Occipital lobe (tissue), 2 donors: Measurements from ENCODE around the gene INTS13. TPM values are rescaled to one million over a fixed set of nuclear protein-coding genes. Genes with fewer than 3 reads are reported as not detected.
"Not testable (repeated sequence)": the region's sequence is repeated elsewhere in the genome, so short reads cannot be mapped to it uniquely, and the experiment has no call there.

ENCODE experiments used
- DNase-seq: peaks from one replicate; lab custom pipeline; 2025; lab: John Stamatoyannopoulos, UW
- total RNA-seq: library from RNA; depleted of rRNA; stranded (reverse); fragments of >200 nt; gene quantifications from one replicate; pipeline ENCODE4 v1.2.3, GENCODE V29; 2014

Gene INTS13
- total RNA-seq, 1 donor from 2014 or later = 29.0 TPM

DNA sequence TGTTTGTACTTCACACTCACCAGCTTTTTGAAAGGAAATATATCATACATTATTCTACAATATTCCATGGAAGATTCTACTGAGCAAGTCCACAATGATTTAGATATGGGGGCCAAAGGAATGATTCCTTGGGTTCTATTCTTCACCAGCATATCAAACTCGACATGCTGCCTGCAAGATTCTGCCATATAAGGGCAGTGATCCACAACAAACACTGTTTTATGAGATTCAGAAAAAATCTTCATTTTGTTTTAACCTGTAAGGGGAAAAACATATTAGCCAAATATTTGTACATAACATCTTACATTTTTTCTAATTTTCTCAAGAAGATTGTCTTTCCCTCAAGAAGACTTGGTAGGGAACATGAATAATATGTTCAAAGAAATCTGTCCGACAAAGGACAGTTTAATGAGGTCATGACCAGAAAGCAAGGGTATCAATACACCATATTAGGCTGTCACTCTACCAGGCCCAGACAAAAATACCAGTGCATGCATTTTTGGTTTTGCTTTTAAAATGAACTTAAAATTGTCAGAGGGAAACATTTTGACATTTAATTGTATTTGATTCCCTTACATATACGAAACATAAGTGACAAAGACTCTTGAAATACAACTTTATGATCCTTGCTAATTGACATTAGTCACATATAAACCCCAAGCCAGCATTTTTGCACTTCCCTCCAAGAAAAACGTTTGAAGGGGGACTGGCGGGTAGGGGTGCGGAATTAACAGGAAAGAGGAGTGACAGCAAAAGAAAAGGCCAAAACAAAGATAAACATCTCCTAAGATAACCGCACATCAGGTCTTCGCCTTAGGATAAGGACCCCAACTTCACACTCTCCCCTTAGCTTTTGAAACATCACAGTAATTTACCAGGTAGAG is 980 bp downstream of the INTS13 start:
- DNase-seq = no peak

DNA sequence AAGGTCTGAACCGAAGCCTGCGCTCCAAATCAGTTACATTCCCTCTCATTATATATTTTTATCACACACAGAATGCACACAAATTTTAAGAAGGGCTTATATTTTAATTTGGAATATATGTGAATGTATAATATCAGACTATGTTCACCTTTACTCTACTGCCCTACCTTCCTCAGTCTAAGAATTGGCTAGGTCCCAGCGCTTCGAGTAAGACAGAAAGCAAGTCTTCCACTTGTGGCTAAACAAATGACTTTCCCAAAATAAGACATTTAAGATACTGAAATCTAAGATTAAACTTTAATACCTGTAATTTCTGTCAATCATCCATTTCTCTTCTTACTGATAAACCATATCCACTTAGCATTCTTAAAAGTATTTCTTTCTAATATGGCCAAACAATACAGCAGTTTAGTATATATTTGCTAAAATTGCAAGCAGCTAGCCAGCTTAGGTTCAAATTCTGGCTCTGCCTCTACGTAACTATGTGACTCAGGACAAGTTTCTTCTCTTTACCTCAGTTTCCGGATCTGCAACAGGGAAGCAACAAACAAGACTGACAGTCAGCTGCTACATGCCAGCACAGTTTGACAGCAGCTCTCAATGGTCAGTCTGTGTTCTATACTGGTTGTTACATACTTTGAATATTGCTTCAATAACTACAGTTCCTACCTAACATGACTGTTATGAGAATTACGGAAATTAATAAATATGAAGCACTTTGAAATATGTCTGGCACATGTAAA is 2.0 kb downstream of the INTS13 start:
- no peak for DNase-seq

DNA sequence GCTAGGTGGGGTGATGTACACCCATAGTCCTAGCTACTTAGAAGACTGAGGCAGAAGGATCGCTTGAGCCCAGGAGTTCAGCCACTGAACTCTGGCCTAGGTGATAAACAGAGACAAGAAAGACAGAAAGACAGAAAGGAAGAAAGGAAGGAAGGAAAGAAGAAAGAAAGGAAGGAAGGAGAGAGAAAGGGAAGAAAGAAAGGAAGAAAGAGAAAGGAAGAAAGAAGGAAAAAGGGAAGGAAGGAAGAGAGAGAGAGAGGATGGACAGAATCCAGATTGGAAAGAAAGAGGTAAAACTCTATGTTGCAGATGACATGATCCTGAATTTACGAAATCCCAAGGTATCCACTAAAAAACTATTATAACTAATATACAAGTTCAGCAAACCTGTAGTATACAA is 8.2 kb downstream of the INTS13 start:
- DNase-seq = no peak

DNA sequence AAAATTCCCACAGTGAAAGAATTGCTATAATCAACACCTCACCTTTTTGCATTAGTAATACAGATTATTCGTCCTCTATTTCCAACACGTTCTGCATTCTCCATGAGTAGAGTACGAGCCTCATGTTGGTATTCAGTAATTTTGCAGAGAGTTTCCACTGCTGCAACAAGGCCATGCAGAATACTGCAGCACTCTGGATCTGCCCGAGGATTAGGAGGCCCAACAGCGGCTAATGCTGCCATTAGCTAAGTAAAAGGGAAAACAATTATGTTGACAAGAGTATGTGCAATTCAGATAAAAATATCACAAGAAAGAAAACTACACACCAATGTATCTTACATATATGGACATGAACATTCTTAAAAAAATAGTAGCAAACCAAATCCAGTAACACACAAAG is 9.1 kb downstream of the INTS13 start:
- DNase-seq = no peak

DNA sequence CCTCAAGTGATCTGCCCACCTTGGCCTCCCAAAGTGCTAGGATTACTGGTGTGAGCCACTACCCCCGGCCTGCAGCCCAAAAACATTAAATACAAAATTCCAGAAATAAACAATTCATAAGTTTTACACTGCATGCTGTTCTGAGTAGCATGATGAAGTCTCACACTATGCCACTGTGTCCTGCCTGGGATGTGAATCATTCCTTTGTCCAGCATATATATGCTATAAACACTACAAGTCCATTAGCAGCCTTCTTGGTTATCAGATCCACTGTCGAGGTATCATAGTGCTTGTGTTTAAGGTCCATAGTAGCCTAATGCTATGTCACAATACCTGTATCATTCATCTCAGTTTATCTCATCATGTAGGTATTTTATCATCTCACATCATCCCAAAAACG is 15.9 kb downstream of the INTS13 start:
- DNase-seq = no peak

DNA sequence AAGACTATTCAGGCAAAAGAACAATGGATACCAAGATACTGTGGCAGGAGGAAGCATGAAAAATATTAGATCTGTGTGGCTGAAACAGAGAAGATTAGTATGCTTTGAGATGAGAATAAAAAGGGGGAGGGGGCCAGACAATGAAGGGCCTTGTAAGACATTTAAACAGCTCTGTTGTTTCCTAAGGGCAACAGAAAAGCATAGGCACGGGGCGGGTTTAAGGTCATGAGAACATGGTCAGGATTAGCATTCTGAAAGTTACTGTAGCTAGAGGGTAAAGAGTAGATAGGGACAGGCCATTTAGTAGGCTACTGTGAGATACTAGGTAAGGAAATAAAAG is 18.6 kb downstream of the INTS13 start:
- DNase-seq = no peak

DNA sequence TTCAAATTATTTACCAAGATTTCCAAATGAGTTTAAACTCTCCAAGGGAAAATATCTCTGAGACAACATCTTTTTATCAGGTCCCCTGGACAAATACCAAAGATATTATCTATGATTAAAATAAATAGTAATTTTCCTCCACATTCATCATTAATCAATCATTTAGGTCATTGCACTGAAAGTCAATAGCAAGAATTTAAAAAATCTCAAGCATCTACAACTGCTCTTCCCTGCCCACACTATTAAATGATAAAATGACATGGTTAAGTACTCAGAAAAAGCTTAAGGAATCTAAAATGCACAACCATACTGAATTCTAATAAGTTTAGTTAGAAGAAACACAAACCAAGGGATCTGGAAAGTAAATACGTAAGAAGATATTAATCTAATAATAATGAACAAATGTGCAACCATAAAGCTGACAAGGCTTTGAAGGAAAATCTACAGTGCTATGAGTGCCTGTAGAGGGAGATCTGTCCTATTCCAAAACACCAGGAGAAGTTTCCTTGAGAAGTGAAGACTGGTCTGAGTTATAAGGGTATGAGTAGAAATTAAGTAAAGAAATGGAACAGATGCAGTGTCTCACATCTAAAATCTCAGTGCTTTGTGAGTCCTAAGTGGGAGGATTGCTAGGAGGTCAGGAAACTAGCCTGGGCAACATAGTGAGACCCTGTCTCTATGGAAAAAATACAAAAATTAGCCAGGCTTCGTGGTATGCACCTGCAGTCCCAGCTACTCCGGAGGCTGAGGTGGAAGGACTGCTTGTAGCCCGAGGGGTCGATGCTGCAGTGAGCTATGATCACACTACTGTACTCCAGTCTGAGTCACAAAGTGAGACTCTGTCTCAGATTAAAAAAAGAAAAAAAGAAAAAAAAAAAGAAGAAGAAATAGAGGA is 19.2 kb downstream of the INTS13 start:
- no peak for DNase-seq

DNA sequence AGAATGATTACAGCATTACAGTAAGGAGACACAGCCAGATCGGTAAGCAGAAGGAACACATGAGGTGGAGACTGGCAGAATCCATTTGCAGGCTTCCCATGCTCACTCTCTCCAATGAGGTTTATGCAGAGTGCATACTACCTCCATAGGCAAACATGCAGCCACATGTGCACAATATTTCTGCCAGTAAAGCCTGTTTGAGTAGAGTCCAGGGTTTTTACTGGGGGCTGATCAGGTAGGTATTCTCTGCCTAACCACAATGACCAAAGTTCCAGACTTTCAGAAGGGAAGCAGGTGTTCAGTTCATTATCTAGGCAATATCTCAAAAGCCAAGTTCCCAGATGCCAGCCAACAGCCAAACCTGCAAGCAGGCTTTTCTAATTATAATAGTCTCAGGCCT is 31.1 kb downstream of the INTS13 start:
- no peak for DNase-seq

DNA sequence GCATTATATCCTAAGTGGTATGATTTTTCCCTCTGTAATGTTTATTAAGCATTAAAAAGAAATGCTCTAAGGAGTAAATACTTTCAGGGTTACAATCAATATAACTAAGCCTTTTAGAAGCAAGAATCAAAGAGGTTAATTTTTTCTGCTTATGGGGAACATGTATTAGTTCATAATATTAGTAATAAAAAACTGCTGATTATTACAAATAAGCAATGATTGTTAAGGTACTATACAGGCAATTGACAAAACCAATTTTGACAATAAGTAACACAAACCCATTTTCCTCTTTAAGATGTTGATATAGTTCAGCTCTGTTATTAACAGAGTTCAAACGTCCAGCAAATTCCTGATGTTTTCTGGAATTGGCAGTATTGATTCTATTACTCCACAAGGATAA is 31.8 kb downstream of the INTS13 start:
- DNase-seq = no peak

DNA sequence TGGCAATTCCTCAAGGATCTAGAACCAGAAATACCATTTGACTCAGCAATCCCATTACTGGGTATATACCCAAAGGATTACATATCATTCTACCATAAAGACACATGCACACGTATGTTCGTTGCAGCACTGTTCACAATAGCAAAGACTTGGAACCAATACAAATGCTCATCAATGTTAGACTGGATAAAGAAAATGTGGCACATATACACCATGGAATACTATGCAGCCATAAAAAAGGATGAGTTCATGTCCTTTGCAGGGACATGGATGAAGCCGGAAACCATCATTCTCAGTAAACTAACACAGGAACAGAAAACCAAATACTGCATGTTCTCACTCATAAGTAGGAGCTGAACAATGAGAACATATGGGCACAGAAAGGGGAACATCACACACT is 34.4 kb downstream of the INTS13 start:
- DNase-seq = not testable (repeated sequence)

DNA sequence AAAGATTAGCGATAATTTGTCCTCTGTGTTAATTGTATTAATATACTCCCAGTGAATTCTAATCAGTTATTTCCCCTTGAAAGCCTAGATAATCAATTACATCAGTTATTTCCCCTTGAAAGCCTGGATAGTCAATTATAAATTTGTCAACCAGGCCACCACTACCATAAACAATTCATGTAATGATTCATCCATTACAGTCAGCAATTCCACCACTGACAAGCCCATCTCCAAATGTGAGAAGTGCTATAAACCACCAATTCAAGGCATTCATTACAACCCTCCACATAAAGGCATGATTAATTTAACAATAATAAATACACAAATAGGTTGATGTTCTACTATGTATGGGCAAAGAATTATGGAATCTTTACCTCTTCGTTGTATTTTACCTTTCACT is 40.9 kb downstream of the INTS13 start:
- no peak for DNase-seq

DNA sequence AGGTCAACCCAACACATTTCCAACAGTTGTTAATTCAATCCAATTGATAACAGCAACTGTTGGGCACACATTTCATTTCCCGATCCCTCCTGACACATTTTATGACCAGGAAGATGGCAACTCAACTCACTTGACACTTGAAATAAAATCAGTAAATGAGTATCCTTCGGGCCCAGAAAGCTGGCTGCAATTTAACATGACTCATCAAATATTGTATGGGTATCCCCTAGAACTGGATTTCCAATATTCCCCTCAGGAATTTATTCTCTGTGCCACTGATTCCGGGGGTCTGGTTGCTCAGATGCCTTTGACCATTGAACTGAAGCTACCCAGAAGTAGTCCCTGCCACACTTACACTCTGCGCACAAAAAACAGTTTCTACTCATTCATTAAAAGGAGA is 42.1 kb downstream of the INTS13 start:
- DNase-seq = no peak

DNA sequence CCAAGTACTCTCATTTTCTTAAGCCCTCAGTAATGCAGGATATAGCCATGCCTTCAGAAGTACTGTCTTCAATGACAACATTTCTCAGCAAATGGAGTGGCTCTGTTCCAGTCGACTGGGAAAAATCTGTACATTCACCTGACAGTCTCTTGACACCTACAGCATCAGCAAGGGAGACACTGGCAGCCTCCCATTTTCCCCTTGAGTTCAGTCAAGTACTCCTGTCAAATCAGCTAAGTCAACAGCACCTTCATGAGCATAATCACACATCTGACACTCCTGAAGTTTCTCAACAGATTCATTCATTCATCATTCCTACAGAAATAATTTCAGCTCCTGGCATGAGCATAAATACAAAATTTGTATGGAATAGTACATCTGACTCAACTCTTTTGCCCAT is 46.1 kb downstream of the INTS13 start:
- no peak for DNase-seq

DNA sequence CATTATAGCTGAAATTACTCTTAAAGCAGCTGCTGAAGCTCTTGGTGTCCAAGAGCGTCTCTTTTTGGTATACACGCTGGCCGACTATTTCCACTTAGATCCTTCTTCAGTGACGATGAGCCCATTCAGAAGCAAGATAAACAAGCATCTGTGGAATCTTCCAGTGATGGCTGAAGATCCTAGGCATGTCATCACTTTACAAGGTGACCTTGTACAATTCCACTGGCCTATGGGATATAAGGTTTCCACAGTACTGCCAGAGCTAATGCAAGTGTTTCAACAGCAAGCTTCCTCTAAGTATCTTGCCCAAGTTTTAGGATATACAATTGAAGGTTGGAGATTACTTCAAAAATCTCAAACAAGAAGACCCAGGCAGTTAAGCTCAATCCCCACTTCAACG is 47.0 kb downstream of the INTS13 start:
- DNase-seq = no peak

DNA sequence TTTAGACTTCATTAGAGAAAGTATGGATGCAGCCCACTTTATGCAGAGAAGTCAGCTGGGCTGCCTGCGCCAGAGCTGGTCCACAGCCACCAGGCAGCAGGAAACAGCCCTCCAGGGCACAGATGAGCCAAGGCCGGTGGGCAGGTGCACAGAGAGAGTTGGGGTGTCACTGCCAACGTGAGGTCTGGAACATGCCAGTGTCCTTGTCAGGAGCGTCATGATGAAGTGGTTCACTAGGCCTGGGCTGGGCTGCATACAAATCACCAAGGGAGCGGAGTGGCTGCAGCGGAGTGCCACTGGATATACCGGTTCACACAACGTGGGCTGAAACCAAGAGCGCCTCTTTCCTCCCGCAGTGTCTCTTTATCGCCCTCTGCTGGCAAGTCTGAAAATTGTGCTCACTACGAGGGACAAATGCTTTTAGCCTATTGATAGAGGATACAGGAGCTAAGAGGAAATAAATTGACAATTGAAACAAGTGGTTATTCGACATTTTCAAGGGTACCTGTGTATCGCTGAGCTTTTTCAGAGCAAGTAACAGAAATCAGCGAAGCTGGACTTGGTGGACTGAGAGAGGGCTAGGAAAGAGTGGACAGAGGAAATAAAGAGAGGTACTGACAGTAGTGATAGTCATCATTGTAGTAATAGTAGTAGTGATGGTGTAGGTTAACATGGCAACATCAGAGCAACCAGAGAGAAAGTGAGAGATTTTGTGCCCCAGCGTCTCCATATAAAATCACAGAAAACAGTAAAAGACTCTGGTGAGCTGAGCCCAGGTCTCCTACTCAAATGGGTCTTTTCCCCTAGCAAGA is 52.8 kb downstream of the INTS13 start:
- DNase-seq = peak; percentile 81

DNA sequence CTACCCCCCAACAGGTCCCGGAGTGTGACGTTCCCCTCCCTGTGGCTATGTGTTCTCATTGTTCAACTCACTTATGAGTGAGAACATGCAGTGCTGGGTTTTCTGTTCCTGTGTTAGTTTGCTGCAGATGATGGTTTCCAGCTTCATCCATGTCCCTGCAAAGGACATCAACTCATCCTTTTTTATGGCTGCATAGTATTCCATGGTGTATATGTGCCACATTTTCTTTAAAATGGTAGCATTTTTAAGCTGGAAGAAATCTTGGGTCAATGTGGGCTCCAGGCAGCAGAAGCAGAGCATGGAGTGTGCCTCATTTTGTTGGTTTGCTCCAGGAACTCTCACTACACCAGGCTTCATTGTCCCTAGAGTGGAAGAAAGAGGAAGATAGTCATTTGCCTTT is 57.2 kb downstream of the INTS13 start:
- DNase-seq = no peak

DNA sequence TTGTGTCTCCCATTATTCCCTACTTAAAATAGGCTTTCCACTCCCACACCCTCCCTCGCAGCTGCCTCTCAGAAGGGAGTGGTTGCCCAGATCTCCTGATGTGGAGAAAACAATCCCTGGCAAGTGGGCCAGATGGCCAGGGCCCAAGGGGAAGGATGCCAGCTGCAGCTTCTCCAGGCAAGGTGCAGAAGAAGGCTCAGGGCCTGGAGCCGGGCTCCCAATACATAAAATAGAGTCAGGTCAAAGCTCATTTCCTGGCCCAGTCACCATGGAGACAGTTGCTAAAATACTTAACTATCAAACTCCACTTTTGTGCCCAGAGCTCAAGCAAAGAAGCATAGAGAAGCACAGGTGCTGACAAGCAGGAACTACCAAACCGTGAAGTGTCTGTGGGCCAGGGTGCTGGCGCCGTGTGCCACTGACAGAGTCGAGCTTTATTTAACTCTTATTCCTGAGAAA is 59.1 kb downstream of the INTS13 start:
- DNase-seq = peak; percentile 45

DNA sequence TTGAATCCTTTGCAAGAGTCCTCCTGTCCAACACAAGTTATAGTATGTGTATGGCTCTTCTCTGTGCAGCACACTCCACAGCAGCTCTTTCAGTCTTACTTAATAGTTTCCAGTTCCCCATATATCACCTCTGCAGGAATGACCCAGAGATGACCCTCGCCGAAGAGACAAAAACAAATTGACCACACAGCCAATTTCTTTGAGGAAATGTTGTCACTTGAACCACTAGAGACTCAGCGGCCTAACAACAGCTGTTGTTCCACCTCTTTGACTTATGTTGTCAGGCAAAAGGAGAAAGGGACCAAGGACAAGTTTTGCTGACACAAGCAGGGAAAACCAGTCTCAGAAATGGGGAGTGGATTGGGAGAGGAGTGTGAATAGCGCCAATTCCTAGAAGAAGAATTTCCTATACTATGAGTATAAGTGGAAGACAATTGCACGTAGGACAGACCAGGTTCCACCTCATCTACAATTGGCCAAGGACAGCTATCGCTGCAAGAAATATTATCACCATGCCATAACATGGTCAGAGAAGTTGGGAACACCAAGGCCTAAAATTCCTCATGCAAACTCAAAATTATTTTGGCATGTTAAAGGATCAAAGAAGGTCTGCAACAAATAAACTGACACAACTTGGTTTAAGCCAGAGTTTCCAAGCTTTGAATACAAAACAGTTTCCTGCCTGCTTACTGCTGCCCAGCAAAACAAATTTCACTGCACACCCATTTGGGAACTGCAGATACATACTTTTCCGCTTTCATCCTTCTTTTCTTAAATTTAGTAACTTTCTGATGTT is 63.1 kb downstream of the INTS13 start:
- no peak for DNase-seq

DNA sequence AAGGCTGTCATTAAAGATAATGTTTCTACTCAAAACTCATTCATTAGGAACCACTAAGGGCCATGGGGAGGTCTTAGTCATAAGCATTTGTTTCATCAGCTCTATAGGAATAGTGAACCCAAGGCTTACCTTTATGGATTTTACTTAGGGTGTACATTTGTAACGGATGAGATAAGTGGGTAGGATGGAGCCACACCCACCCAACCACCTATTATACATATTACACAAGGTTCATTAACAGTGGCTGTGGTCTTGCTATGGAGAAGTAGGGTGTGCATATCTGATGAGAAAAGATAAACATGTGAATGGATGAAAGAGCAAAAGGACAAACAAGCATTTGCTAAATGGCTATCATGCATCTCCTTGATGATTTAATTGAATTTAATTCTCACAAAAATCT is 65.2 kb downstream of the INTS13 start:
- no peak for DNase-seq

DNA sequence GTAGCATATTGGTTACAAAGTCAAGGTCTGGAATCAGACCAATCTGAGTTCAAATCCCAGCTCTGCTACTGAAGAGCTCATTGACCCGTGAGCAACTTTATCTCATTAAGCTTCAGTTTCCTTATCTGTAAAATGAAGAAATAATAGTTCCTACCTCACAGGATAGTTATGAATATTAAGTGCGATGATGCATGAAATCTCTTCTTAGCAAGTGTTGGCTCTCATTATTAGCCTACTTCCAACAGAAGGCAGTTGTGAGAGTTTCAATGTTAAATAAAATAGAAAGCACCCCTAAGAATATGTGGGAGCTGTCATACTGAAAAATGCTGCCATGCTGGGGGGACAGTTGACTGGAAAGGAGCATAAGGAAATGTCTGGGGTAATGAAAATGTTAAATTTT is 65.8 kb downstream of the INTS13 start:
- DNase-seq = no peak
